Stimulated activated CD8-positive, alpha-beta memory T cell treated with anti-CD3 and anti-CD28 coated beads, Interleukin-7, amount 100 ng/mL, for 1 hour (primary cell): ENCODE data around the gene ANKRD49.

Experiments used
- DNase-seq, 2 donors: peaks; one replicate each; pipeline ENCODE4 v3.0.0-alpha.2; 2020; ENCODE audit warnings: low read depth in 2 of 2

ANKRD49 gene, protein sequence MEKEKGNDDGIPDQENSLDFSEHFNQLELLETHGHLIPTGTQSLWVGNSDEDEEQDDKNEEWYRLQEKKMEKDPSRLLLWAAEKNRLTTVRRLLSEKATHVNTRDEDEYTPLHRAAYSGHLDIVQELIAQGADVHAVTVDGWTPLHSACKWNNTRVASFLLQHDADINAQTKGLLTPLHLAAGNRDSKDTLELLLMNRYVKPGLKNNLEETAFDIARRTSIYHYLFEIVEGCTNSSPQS

DNA sequence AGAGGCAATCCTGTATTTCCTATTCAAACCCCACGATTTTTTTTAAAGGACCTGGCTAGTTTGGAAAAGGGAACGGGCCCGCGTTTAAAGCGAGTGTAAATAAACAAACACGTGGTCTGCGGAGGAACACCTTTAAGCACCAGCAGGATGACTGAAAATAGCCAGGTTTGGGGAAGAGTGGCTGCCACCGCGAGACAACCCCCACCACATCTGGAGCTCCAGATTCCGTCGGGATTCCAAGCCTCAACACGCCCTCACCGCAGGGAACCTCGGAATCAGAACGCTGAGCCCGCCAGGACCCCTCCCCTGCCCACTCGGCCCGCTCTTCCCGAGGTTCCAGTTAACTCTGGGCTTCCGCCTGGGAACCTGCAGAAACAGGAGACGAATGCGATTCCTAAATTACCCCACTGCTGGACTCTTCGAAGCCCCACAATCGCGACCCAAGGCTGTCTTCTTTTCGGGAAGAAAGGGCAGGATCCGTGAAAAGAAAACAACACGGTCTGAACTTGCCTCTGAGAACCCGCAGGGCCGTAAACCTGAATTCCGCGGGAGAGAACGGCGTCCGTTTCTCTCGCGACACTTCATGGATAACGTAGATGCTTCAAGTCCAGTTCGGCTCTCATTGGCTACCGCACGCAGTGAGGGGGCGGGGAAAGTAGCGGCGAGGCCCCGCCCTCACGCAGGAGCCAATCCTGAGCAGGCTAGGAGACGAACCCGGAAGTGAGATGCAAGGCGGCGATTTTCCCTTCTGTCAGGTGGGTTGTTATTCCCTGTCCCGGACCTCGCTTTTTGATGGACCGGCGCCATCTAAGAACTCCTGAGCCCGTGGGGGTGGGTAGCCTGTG is at the start of gene ANKRD49, which contains the start of gene MRE11:
Gene ANKRD49, plus strand, starts transcription at position 704 of the 845 bp plus-strand sequence. CDS start 2,710 bp downstream, outside the sequence.
Gene MRE11, minus strand, starts transcription at position 564 of the 845 bp plus-strand sequence. CDS start 1,043 bp downstream, outside the sequence.
- peak; percentile 87 to 89 for DNase-seq

DNA sequence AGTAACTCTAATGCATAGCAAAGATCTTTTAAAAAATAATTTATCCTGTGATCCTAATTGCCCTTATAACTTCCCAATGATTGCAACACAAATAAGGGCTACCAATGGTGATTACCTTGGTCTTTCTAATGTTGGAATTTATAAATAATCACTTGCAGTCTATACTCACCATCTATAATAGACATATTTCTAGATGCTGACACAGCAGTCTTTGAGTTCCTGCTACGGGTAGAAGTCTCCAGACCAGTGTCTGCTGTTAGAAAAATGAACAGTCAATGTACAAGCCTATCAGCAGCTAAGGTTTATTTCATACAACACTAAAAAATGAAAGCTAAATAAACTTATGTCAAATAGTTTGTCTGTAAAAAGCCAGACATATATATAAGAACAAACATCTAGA is 48.1 kb upstream of the ANKRD49 start:
- DNase-seq: no peak

DNA sequence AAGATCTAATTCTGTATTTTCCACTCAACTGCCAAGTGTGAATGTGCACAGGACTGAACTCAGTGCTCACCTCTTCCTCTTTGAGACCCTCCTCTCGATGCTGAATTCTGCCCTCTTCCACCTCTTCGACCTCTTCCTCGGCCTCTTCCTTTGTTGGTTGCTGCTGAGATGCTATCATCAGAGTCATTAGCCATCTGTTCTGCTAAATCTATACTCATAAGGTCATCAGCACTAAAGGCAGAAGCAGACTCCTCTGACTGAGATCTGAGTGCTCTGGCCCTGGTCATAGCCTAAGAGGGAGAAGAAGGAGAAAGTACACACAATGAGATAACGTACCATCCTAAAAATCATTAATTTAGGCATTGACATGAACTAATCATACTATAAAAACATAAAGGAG is 46.6 kb upstream of the ANKRD49 start:
- no peak for DNase-seq

DNA sequence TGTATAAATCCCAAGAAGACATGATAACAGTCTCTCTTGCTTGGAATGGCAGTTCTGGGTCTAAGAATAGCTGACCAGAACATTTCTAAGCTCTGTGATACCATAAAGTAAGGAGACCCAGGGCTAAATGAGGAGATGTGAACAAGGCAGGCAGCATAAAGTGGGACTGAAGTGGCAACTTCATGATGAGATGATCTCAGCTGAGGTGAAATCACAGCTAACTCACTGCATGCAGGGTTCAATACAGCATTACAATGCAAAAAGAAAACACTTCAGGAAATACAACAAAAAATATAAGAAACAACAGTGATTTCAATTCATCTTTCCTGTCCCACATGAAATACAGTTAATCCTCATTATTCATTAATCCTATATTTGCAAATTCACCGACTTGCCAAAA is 44.8 kb upstream of the ANKRD49 start:
- no peak for DNase-seq

DNA sequence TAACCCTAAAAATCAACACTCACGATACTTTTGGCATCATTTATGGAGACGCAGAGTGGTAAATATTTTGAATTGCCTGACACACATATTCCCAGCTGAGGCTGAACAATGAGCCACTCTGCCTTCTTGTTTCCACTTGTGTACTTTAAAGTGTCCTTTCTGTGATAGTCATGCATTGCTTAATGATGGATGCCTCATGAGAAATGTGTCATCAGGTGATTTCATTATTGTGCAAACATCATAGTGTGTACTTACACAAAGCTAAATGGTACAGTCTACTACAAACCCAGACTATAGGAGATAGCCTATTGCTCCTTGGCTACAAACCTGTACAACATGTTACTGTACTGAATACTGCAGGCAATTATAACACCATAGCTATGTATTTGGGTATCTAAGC is 44.3 kb upstream of the ANKRD49 start:
- no peak for DNase-seq

DNA sequence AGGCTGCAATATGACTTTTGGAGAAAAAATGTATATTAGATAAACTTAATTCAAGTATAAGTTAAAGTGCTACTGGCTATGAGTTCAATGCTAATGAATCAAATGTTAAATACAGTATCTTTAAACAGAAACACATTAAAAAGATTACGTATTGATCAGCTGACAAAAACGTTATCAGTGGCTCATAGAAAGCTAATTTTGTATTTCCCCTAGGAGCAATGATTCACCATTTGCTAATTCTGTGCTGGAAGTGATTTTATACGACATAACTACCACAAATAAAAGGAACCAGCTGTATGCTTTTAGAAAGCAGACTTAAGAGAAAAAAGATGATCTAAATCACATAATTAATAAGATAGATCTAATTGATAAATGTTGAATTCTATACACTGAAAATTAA is 43.7 kb upstream of the ANKRD49 start:
- DNase-seq: no peak

DNA sequence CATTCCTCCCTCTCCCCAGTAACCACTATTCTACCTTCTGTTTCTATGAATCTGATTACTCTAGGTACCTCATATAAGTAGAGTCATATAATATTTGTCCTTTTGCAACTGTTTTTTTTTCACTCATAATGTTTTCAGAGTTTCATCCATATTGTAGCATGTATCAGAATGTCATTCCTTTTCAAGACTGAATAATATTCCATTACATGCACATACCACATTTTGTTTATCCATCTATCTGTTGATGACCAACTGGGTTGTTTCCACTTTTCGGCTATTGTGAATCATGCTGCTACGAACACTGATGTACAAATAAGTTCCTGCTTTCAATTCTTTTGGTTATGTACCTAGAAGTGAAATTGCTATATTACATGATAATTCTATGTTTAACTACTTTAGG is 40.8 kb upstream of the ANKRD49 start:
- DNase-seq: no peak

DNA sequence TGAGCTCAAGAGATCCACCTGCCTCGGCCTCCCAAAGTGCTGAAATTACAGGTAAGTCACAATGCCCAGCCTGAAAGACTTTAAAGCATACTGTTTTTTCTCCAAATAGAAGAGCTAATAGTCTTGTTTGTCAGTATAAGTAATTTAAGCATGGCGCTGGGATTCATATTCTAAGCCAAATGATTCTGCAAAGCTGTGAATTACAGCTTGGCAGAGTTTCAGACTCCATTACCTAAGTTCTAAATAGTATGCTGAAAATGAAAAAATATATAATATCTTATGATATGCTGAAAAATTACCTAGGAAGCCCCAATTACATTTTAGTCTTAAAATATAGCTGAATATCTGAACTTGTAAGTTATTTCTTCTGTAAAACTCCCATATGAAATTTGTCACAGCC is 39.5 kb upstream of the ANKRD49 start:
- no peak for DNase-seq

DNA sequence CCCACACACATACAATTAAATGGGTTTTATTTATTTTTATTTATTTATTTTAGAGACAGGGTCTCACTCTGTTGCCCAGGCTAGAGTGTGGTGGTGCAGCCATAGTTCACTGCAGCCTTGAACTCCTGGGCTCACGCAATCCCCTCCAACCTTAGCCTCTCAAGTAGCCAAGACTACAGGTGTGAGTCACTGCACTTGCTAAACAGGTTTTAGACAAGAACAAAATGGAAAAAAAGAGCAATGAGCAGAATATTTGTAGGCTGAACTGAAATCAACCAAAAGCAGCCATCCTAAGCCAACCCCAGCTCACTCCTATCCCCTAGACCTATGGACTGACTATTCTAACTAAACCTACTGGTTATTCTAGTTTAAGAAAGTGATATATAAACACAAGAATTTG is 37.9 kb upstream of the ANKRD49 start:
- no peak for DNase-seq

DNA sequence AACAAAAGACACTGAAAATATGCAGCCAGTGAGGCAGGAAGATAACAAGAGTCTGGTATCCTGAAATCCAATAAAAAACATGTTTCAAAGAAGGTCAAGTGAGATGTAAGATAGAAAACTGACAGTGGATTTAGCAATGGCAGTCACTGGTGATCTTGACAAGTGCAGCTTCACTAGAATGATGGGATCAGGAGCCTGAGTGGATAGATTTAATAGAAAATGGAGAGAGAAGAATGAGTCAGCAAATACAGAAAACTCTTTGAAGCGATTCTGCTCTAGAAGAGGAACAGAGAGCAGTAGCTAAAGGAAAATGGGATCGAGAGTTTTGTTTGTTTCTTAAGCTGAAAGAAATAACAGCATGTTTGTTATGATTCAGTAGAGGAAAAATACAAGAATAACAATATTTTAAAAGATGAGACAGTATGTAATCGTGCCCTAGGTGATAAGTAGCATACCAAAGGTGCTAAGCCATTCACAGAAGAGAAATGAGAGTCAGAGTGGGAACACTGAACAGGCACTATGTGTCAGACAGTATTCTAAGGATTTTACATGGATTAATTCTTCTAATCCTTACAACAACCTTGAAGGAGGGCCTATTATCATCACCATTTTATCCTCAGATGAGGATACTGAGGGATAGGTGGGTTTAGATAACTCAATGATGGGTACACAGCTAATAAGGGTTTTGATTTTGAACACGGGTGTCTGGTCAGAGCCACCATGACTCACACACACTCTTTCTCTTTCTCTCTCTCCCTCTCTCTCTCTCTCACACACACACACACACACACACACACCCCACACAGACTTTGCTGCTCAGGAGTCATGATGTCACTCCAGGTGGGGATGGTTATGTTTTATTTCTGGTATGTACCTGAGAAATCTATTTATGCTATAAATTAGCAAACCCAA is 36.4 kb upstream of the ANKRD49 start:
- no peak for DNase-seq

DNA sequence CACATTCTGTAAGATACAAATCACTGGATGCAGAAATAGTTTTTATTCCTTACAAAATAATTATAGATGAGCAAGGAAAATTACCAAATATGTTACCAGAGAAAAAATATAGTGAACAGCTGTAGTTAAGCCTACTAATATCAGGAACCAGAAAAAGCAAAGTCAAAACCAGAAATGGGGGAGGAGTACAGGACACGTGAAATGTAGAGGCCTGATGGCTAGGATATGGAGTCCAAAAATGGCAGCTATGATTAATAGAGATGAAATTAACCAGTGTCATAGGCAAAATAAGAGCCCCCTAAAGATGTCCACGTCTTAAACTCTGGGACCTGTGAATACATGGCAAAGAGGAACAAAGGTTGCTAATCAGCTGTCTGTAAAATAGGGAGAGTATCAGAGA is 34.2 kb upstream of the ANKRD49 start:
- DNase-seq: no peak

DNA sequence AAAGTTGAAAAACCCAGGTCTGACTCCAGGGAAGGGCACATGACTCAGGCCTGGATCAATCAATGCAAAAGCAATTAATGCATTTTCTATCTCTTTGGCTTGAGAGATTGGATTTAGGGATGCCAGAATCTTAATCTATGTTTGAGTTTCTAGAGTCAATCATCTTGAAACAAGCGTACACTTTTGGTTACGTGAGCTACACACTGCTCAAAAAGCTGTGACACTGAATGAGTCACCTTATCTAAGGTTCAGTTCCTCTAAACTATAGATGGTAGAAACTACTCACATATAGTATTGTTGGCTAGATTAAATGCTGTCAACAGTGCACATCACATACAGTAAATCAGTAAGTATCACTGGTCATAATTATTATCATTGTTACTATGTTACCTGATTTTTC is 24.4 kb upstream of the ANKRD49 start:
- no peak for DNase-seq

DNA sequence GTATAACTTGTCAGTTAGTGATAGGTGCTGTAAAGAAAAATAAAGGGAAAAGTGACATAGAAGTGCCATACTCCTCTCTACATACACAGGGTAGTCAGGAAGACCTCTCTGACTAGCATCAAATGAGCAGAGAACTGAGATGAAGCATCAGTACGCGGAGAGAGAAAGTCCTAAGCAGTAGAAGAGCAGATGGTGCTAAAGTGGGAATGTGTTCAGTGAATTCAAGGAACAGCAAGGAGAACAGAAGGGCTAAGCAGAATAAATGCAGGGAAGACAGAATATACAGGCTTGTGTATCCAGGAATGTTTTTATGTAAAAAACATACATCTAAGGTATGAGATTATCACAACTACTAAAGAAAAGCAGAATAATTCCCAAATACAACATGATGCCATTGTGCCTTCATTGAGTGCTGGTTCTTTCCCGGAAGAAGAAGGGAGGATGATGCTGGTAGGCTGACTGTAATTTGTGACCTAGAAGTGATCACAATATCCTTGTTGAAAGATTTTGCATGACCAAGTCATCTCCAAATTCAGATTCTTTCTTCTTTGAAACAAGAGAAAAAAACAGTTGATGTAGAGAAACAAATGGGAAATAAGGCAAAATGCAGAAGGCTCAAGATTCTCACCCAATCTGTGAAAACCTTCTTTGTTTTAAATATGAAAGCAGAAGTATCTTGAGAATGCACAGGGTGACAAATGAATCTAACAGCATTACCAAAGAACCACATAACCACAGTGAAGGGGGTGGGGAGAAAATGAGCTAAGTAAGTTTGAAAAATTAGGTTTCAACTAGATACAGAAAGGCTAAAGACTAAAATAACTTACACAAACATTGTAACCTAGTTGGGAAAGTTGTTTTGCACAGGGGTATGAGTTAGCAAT is 20.6 kb upstream of the ANKRD49 start:
- no peak for DNase-seq

DNA sequence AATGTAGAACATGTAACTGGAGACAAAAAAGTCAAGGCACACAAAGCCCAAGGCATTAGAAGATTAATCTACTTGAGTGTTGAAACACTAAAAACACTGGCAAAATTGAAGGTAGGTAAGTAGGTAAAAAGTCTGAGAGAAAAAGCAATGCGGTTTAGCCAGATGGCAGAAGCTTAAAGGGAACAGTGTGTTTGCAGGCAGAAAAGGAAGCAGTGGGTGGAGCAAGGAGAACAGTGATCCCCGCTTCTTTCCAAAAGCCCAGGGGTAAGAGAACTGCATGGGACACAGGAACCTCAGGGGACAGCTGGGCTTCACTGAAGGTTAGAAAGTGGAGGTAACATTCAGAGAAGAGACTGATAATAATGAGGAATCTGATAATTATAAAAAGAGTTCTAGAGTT is 16.2 kb upstream of the ANKRD49 start:
- no peak for DNase-seq

DNA sequence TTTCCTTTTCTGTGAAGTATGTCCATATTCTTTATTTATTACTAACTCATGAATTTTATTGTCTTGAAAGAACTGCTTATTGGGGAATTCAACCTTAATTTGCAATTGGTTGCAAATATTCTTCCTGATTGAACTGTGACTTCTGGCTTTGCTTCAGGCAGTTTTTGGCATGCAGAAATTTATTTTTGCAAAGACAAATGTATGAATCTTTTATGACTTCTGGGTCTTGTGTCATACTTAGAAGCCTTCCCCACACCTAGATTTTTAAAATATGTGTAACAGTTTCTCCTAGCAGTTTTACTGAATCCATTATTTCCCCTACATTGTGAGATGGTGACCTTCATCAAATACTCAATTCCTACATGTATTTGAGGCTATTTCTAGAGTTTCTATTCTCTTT is 12.4 kb upstream of the ANKRD49 start:
- no peak for DNase-seq

DNA sequence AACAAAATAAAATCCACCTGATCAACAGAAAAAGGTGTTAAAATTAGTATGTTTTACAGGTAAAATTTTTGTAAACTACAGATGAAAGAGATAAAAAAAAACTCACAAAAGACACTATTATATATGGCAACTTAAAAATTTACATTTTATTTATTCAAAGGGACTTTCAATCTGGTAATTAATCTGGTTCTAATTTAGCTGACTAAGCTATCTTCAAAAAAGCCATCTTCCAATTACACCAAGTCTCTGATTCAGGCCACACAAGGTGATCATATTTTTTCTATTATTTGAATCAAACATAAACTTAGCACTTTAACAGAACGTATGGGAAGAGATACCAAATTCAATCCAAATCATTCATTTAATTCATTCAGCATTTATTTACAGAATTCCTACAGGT is 7.7 kb upstream of the ANKRD49 start:
- DNase-seq: no peak

DNA sequence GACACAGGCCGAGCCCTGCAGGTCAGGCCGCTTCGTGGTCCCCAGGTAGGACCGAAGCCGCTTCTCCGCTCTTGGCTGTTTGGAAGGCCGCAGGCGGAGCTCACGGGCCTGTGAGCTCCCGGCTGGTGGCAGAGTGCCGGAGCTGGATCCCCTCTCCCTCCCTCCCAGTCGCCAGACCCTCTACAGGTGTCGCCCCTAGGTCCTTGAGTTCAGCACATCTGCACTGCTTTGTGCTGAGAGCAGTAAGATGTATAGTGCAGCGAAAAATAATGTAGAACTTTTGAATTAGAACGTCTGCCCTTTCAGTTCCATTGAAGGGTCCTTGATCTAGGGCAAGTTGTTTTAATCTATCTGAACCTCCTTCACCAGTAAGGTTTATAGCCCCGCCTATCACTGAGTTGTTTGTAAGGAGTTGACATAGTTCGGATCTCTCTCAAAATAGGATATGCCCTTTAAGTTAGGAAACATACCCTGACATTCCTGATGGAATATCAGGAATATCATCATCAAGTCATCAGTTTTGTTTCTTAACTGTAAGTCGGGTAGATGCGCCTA is 419 bp downstream of the ANKRD49 start:
- DNase-seq: no peak

DNA sequence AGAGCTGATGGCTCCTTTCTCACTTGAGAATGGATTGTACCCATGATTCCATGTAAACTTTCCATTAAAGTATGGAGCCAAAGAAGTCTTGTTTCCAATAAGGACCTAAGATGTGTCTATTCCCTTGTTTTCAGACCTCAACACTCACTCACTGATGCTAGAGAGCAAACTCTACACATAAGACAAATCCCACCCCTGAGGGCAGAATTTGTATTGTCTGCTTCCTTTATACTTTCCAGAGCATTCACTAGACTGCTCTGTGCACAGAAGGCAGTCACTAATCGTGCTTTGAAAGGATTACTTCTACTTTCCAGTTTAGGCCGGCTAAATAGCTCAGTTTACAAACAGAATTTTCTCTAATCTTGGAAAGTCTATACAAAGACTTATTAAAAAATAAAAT is 6.4 kb downstream of the ANKRD49 start:
- no peak for DNase-seq

DNA sequence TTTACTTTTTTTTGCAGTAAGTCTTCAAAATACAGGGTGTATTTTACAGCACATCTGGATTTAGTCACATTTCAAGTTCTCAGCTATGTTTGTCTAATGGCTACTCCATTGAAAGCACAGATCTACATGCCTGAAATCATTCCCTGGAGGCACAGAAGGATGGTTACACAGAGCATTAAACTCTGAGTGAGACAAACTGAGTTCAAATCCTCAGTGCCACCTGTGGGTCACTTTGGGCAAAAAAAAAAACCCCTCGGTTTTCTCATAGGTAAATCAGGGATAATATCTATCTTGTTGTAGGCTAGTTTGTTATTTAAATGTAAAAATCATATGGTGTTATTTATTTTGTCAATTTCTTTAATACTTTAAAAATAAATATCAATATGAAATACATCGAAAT is 7.7 kb downstream of the ANKRD49 start:
- DNase-seq: no peak

DNA sequence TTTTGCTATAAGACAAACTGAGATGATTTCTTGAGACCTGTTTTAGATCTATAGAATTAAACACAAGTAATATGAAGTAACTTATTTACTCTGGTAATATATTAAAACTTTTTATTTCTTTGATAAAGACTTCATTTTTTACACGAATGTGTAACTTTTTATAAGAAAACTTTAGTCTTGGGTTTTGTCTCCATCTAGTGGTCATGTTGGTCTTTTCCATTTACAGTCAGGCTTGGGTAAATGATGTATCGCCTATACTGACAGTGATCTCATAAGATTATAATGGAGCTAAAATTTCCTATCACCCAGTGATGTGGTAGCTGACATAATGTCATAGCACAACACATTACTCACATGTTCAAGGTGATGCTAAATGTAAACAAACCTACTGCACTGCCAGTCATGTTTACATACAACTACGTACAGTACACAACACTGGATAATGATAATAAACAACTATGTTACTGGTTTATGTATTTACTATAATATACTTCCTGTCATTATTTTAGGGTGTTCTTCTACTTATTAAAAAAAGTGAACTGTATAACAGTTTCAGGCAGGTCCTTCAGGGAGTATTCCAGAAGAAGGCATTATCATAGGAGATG is 11.0 kb downstream of the ANKRD49 start:
- DNase-seq: no peak
